Measurements from ENCODE around the gene PDE4D.

- TF ChIP-seq CTCF (IDR thresholded peaks at IDR 0.05) (no peak), POLR2A (IDR thresholded peaks at IDR 0.05) (no peak)
Measured at GRCh38 chr5:59008816-59009473, 884.6 kb downstream of the PDE4D start.

Measured in esophagus squamous epithelium (tissue), 4 donors.